Sigmoid colon (tissue), 7 donors: Measurements from ENCODE around the gene GPC1. TPM values are rescaled to one million over a fixed set of nuclear protein-coding genes. Genes with fewer than 3 reads are reported as not detected.

ENCODE experiments used
- DNase-seq: peaks from one replicate; pipeline ENCODE4 v3.0.0-alpha.2; 2019
- H3K27ac ChIP-seq, 4 donors: fragments of 200-600 bp; sonication (generic); one replicate each; pipeline ENCODE4 v1.5.1; 2016 to 2019; ENCODE audit warnings: mild to moderate bottlenecking in 1 of 4
- H3K27me3 ChIP-seq, 3 donors: fragments of 200-600 bp; sonication (generic); one replicate each; pipeline ENCODE4 v1.5.1; 2019; ENCODE audit warnings: mild to moderate bottlenecking in 1 of 3
- H3K36me3 ChIP-seq, 4 donors: fragments of 200-600 bp; sonication (generic); one replicate each; pipeline ENCODE4 v1.5.1; 2016 to 2019
- H3K4me1 ChIP-seq, 4 donors: fragments of 200-600 bp; sonication (generic); one replicate each; pipeline ENCODE4 v1.5.1; 2017 to 2019
- H3K4me3 ChIP-seq, 4 donors: fragments of 200-600 bp; sonication (generic); one replicate each; pipeline ENCODE4 v1.5.1; 2017 to 2019; ENCODE audit warnings: mild to moderate bottlenecking in 2 of 4, moderate library complexity in 1 of 4
- H3K9me3 ChIP-seq, 4 donors: fragments of 200-600 bp in 3 of 4; sonication (generic) in 3 of 4; one replicate each; pipeline versions ENCODE4 v1.5.1 to v1.6.1; 2013 to 2019
- EP300 ChIP-seq, 4 donors: sonication (generic); formaldehyde crosslinking; IDR thresholded peaks; one replicate each; pipeline ENCODE4 v1.6.1; 2017; ENCODE audit warnings: antibody characterized with exemption in 4 of 4
- POLR2A ChIP-seq, 2 donors: fragments of 450-650 bp; IDR thresholded peaks; one replicate each; pipeline ENCODE4 v1.6.1; 2016; ENCODE audit warnings: antibody characterized with exemption in 2 of 2, mild to moderate bottlenecking in 2 of 2, moderate library complexity in 2 of 2
- POLR2AphosphoS5 ChIP-seq, 4 donors: sonication (generic); formaldehyde crosslinking; IDR thresholded peaks; one replicate each; pipeline ENCODE4 v1.6.1; 2017; ENCODE audit warnings: antibody characterized with exemption in 4 of 4
- WGBS, 2 donors: extraction: QIAGEN DNeasy Blood & Tissue Kit; methylation state at CpG; one replicate each; pipeline ENCODE4 v1.1.7; 2013; 5-methylcytosine and 5-hydroxymethylcytosine counted together
- intact Hi-C: fragments of 100-400 bp; cut with DNase I; formaldehyde crosslinking; loops from one replicate; pipeline ENCODE4 v1.15.1; 2023
- polyA plus RNA-seq, 3 donors: library from polyadenylated mRNA; stranded (reverse); fragments of 200-250 nt; gene quantifications; one replicate each; pipeline ENCODE4 v1.2.3, GENCODE V29; 2013
- total RNA-seq, 4 donors: library from RNA; depleted of rRNA; stranded (reverse); fragments of >200 nt; gene quantifications; one replicate each; pipeline ENCODE4 v1.1.0, GENCODE V29; 2016
- TF ChIP-seq, protein P1 (sequence below), 4 experiments: fragments of 450-650 bp in 3 of 4; fragments of 200-600 bp in 1 of 4; IDR thresholded peaks; one replicate each; pipeline ENCODE4 v1.5.1; 2016 to 2019; ENCODE audit warnings: antibody characterized with exemption in 4 of 4, mild to moderate bottlenecking in 3 of 4, moderate library complexity in 2 of 4
- donor health status: healthy with polysubstance abuse.
- donor health status: Bipolar disorder and iron deficiency.
- donor health status: healthy.

The GPC1 gene
- total and polyA plus RNA-seq, 7 donors, result 3.0 to 30.7 (median 15.8) TPM

DNA sequence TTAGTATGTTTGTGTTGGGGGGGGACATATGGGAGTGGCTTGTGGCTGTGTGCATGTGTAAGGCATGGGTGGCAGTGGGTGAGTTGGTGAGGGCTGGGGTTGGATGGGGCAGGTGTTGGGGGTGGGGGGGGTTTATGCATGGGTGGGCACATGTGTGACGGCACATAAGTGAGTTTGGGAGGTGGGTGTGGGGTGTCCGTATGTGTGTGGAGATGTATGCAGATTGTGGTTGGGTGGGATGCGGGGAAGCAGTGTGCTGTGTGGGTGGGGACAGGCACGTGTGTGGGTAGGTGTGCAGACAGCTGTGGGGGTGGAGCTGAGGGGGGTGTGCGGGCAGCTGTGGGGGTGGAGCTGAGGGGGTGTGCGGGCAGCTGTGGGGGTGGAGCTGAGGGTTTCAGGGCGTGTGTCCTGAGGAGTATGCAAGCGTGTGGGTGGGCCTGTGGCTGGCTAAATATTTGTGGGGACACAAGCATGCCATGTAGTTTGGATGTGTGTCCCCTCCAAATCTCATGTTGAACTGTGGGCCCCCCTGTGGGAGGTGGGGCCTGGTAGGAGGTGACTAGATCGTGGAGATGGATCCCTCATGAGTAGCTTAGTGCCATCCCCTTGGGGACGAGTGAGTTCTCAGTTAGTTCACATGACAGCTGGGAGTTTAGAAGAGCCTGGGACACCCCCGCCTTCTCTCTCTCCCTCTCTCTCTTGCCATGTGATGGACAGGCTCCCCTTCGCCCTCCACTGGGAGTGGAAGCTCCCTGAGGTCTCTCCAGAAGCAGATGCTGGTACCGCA is 62.9 kb downstream of the GPC1 start:
- TF ChIP-seq EP300 (IDR thresholded peaks at IDR 0.05), result no peak
- no peak for TF ChIP-seq POLR2AphosphoS5 (IDR thresholded peaks at IDR 0.05)
- no peak for TF ChIP-seq POLR2A (IDR thresholded peaks at IDR 0.05)
- TF ChIP-seq, protein P1, sequence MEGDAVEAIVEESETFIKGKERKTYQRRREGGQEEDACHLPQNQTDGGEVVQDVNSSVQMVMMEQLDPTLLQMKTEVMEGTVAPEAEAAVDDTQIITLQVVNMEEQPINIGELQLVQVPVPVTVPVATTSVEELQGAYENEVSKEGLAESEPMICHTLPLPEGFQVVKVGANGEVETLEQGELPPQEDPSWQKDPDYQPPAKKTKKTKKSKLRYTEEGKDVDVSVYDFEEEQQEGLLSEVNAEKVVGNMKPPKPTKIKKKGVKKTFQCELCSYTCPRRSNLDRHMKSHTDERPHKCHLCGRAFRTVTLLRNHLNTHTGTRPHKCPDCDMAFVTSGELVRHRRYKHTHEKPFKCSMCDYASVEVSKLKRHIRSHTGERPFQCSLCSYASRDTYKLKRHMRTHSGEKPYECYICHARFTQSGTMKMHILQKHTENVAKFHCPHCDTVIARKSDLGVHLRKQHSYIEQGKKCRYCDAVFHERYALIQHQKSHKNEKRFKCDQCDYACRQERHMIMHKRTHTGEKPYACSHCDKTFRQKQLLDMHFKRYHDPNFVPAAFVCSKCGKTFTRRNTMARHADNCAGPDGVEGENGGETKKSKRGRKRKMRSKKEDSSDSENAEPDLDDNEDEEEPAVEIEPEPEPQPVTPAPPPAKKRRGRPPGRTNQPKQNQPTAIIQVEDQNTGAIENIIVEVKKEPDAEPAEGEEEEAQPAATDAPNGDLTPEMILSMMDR (IDR thresholded peaks at IDR 0.05), result no peak
- Histone ChIP-seq H3K27me3 (no peaks in the 10 kb centered on the region), H3K36me3 (no peaks in the 10 kb centered on the region), H3K4me1 (no peaks in the 10 kb centered on the region), H3K9me3 (no peaks in the 10 kb centered on the region), H3K27ac (no peak overlapping the region), H3K4me3 (no peak overlapping the region)
- WGBS, 2 donors, result 85 to 90% methylated on average over 13 of the region's 13 CpGs
- no peak for DNase-seq
- intact Hi-C loops, result no loop called here

DNA sequence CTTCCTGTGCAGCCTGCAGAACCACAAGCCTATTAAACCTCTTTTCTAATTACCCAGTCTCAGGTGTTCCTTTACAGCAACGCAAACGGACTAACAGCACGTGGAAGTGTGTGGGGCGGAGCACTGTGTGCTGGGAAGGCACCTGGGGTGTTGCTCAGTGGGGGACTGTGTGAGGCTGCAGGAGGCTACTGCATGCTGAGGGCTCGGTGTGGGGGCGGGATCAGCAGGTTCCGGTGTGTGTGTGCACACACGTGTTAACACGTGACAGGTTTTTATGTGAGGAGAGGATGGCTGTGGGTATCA is 63.4 kb downstream of the GPC1 start:
- no peak for TF ChIP-seq EP300 (IDR thresholded peaks at IDR 0.05)
- TF ChIP-seq POLR2A (IDR thresholded peaks at IDR 0.05), result no peak
- no peak for TF ChIP-seq POLR2AphosphoS5 (IDR thresholded peaks at IDR 0.05)
- TF ChIP-seq, protein P1 (IDR thresholded peaks at IDR 0.05), result no peak
- DNase-seq, result no peak
- intact Hi-C loops, result no loop called here
- Histone ChIP-seq H3K4me3 (no peak overlapping the region), H3K9me3 (no peaks in the 10 kb centered on the region), H3K27ac (no peak overlapping the region), H3K4me1 (no peaks in the 10 kb centered on the region), H3K27me3 (no peaks in the 10 kb centered on the region), H3K36me3 (no peaks in the 10 kb centered on the region)
- WGBS, 2 donors, result 94% methylated on average over 9 of the region's 9 CpGs

GRCh38 chr2:240499309-240500301 is 64.1 kb downstream of the GPC1 start:
- Histone ChIP-seq H3K9me3 (no peaks in the 10 kb centered on the region), H3K27ac (no peak overlapping the region), H3K4me3 (no peak overlapping the region), H3K27me3 (no peaks in the 10 kb centered on the region), H3K4me1 (no peaks in the 10 kb centered on the region), H3K36me3 (no peaks in the 10 kb centered on the region)
- TF ChIP-seq, protein P1 (IDR thresholded peaks at IDR 0.05), result no peak
- no peak for TF ChIP-seq EP300 (IDR thresholded peaks at IDR 0.05)
- TF ChIP-seq POLR2AphosphoS5 (IDR thresholded peaks at IDR 0.05), result no peak
- TF ChIP-seq POLR2A (IDR thresholded peaks at IDR 0.05), result no peak
- peak; percentile 53 for DNase-seq
- intact Hi-C loops, result no loop called here
- 92 to 95% methylated on average over 32 of the region's 32 CpGs for WGBS, 2 donors

DNA sequence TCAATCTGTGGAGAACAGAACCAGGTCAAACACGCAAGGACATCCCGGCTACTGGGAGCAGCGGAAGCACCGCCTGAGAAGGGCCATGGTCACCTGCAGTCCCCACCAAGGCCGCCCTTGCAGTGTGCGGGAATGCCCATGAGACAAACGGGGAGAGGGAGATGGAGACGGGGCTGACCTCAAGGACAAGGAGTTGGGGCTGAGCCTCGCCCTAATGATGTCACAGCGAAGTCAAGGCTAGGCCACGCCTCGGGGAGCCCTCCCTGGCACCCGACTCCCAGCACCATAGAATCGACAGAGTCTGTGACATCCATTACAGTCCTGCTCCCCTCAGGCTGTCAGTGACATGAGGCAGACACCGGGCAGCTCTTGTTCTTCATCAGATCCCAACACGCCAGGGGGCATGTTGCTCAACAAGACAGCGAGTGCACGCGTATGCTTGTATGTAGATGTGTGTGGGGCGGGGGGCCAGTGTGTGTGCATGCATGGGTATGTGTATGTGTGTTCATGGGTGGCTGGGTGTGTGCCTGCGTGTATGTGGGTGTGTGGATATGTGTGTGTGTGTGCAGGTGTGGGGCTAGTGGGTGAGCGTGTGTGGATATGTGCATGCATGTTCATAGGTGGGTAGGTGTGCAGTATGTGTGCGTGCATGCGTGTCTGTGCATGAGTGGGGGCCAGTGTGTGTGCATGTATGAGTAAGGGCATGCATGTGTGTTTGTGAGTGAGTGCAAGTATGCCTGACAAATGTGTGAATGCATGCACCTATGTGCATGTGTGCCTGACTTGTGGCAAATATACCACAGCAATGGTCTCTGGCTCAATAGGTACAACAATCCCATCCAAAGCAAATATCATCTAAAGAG is 65.3 kb downstream of the GPC1 start:
- Histone ChIP-seq H3K4me1 (no peaks in the 10 kb centered on the region), H3K9me3 (no peaks in the 10 kb centered on the region), H3K27ac (no peak overlapping the region), H3K27me3 (no peaks in the 10 kb centered on the region), H3K4me3 (no peak overlapping the region), H3K36me3 (no peaks in the 10 kb centered on the region)
- TF ChIP-seq, protein P1 (IDR thresholded peaks at IDR 0.05), result no peak
- no peak for TF ChIP-seq POLR2A (IDR thresholded peaks at IDR 0.05)
- no peak for TF ChIP-seq POLR2AphosphoS5 (IDR thresholded peaks at IDR 0.05)
- no peak for TF ChIP-seq EP300 (IDR thresholded peaks at IDR 0.05)
- intact Hi-C loops, result no loop called here
- DNase-seq, result peak; percentile 60
- WGBS, 2 donors, result 96% methylated on average over 24 of the region's 24 CpGs
